IMR-90 (cell line): ENCODE results near the gene TACC3. TPM values are rescaled to one million over a fixed set of nuclear protein-coding genes. Genes with fewer than 3 reads are reported as not detected.

Source experiments
- ATAC-seq: fragments of 200-7000 bp; cut with Tn5 transposase; 2 replicates; pipeline ENCODE4 v1.9.1; 2020; ENCODE audit warnings: low read depth, mild to moderate bottlenecking, moderate library complexity
- BruUV-seq: library from RNA; stranded (reverse); fragments of 400-500 nt; replicated peaks from 2 replicates; lab custom pipeline; 2021; lab: Mats Ljungman, UMichigan
- CTCF ChIA-PET: fragments of 300-600 bp; formaldehyde crosslinking; extraction: SDS; loops from one replicate; lab custom pipeline; 2021; ENCODE audit warnings: antibody characterized with exemption; lab: Yijun Ruan, JAX
- POLR2A ChIA-PET: fragments of 300-600 bp; sonication (Branson Sonifier 250); formaldehyde crosslinking; loops from one replicate; lab custom pipeline; 2022; ENCODE audit warnings: antibody characterized with exemption; ENCODE audit not compliant: unreplicated experiment; lab: Charles Lee
- DNase-seq: peaks from one replicate; pipeline ENCODE4 v3.0.0; 2013
- H2AFZ ChIP-seq: replicated peaks from 2 replicates; pipeline ENCODE3; 2013; ENCODE audit warnings: low read length, mild to moderate bottlenecking; ENCODE audit not compliant: poor library complexity
- H2AK5ac ChIP-seq: 2 replicates; pipeline ENCODE4 v1.6.1; 2013; ENCODE audit warnings: low read depth, low read length, inconsistent platforms
- H2AK9ac ChIP-seq: replicated peaks from 2 replicates; pipeline ENCODE3; 2013; ENCODE audit warnings: mild to moderate bottlenecking, low read depth, low read length, moderate library complexity; ENCODE audit not compliant: poor library complexity
- H2BK120ac ChIP-seq: 2 replicates; pipeline ENCODE4 v1.6.1; 2013; ENCODE audit warnings: low read depth, low read length, inconsistent platforms
- H2BK15ac ChIP-seq: 3 replicates; pipeline ENCODE4 v1.6.1; 2013; ENCODE audit warnings: low read depth, low read length, inconsistent platforms
- H2BK20ac ChIP-seq: 2 replicates; pipeline ENCODE4 v1.6.1; 2013; ENCODE audit warnings: low read depth, mild to moderate bottlenecking, inconsistent platforms, low read length, moderate library complexity
- H2BK5ac ChIP-seq: 2 replicates; pipeline ENCODE4 v1.6.1; 2013; ENCODE audit warnings: mild to moderate bottlenecking, low read depth, low read length, inconsistent platforms; ENCODE audit not compliant: poor library complexity, severe bottlenecking
- H3K14ac ChIP-seq: replicated peaks from 2 replicates; pipeline ENCODE4 v1.6.1; 2013; ENCODE audit warnings: low read depth, low read length, inconsistent platforms
- H3K18ac ChIP-seq: 2 replicates; pipeline ENCODE4 v1.6.1; 2013; ENCODE audit warnings: low read depth, low read length, control low read depth
- H3K23ac ChIP-seq: 2 replicates; pipeline ENCODE4 v1.6.1; 2013; ENCODE audit warnings: low read depth, low read length, inconsistent platforms
- H3K27ac ChIP-seq: 2 replicates; pipeline ENCODE4 v1.5.1; 2013; ENCODE audit warnings: mild to moderate bottlenecking, control low read depth, low read length; ENCODE audit not compliant: insufficient read depth
- H3K27me3 ChIP-seq: 2 replicates; pipeline ENCODE4 v1.6.1; 2013; ENCODE audit warnings: low read length; ENCODE audit not compliant: control insufficient read depth, insufficient read depth
- H3K36me3 ChIP-seq: 2 replicates; pipeline ENCODE4 v1.6.1; 2013; ENCODE audit warnings: low read length, mixed read lengths; ENCODE audit not compliant: control insufficient read depth, insufficient read depth
- H3K4ac ChIP-seq: 2 replicates; pipeline ENCODE4 v1.6.1; 2013; ENCODE audit warnings: low read depth, low read length, inconsistent platforms
- H3K4me1 ChIP-seq: 2 replicates; pipeline ENCODE4 v1.6.1; 2013; ENCODE audit warnings: low read length, mixed read lengths; ENCODE audit not compliant: control insufficient read depth, insufficient read depth
- H3K4me2 ChIP-seq: 2 replicates; pipeline ENCODE4 v1.6.1; 2013; ENCODE audit warnings: low read depth, mild to moderate bottlenecking, control low read depth, low read length, moderate library complexity
- H3K4me3 ChIP-seq: 2 replicates; pipeline ENCODE4 v1.5.1; 2013; ENCODE audit warnings: low read depth, mild to moderate bottlenecking, control low read depth, low read length, moderate library complexity; ENCODE audit not compliant: insufficient read depth
- H3K56ac ChIP-seq: 2 replicates; pipeline ENCODE4 v1.6.1; 2013; ENCODE audit warnings: low read length, inconsistent platforms; ENCODE audit not compliant: insufficient read depth; ENCODE audit errors: extremely low read depth
- H3K79me1 ChIP-seq, 2 experiments: 2 replicates each; pipeline ENCODE4 v1.6.1; 2013; ENCODE audit warnings: low read length in 2 of 2, inconsistent platforms in 1 of 2, low read depth in 1 of 2
- H3K9ac ChIP-seq: 2 replicates; pipeline ENCODE4 v1.6.1; 2013; ENCODE audit warnings: low read depth, low read length, control low read depth
- H3K9me1 ChIP-seq: 2 replicates; pipeline ENCODE4 v1.6.1; 2013; ENCODE audit warnings: low read length, inconsistent platforms; ENCODE audit not compliant: insufficient read depth
- H3K9me3 ChIP-seq: 2 replicates; pipeline ENCODE4 v1.6.1; 2013; ENCODE audit warnings: low read length; ENCODE audit not compliant: control insufficient read depth, insufficient read depth
- H4K20me1 ChIP-seq: 2 replicates; pipeline ENCODE4 v1.6.1; 2013; ENCODE audit warnings: low read length, inconsistent platforms; ENCODE audit not compliant: insufficient read depth
- H4K5ac ChIP-seq: 2 replicates; pipeline ENCODE4 v1.6.1; 2013; ENCODE audit warnings: mild to moderate bottlenecking, low read depth, low read length, control low read depth
- H4K8ac ChIP-seq, 2 experiments: 2 replicates each; pipeline ENCODE4 v1.6.1; 2013; ENCODE audit warnings: low read depth in 2 of 2, low read length in 2 of 2, control low read depth in 1 of 2, inconsistent platforms in 1 of 2
- H4K91ac ChIP-seq: 2 replicates; pipeline ENCODE4 v1.6.1; 2013; ENCODE audit warnings: low read depth, low read length, inconsistent platforms; ENCODE audit not compliant: insufficient read depth
- BHLHE40 ChIP-seq: fragments of 150-350 bp; IDR thresholded peaks from 2 replicates; pipeline ENCODE4 v1.6.1; 2016; ENCODE audit warnings: mild to moderate bottlenecking, low read depth, low read length
- CEBPB ChIP-seq: IDR thresholded peaks from 2 replicates; pipeline ENCODE4 v1.6.1; 2012; ENCODE audit warnings: low read depth, low read length, improper control_type of control experiment
- CHD1 ChIP-seq: IDR thresholded peaks from 2 replicates; pipeline ENCODE4 v1.6.1; 2012; ENCODE audit warnings: low read depth, low read length, improper control_type of control experiment
- CTCF ChIP-seq: conservative IDR thresholded peaks from 2 replicates; pipeline ENCODE4 v1.5.1; 2012; ENCODE audit warnings: mild to moderate bottlenecking, low read depth, low read length, improper control_type of control experiment
- MAFK ChIP-seq: IDR thresholded peaks from 2 replicates; pipeline ENCODE4 v1.6.1; 2012; ENCODE audit warnings: low read depth, low read length, improper control_type of control experiment
- MAZ ChIP-seq: IDR thresholded peaks from 2 replicates; pipeline ENCODE4 v1.6.1; 2012; ENCODE audit warnings: low read depth, mild to moderate bottlenecking, low read length, improper control_type of control experiment, moderate library complexity, borderline replicate concordance
- MXI1 ChIP-seq: IDR thresholded peaks from 2 replicates; pipeline ENCODE4 v1.6.1; 2012; ENCODE audit warnings: low read depth, mild to moderate bottlenecking, low read length, moderate library complexity, borderline replicate concordance
- NFE2L2 ChIP-seq: fragments of 150-350 bp; IDR thresholded peaks from 2 replicates; pipeline ENCODE4 v1.6.1; 2016; ENCODE audit warnings: low read depth, mild to moderate bottlenecking, low read length
- POLR2A ChIP-seq: IDR thresholded peaks from 2 replicates; pipeline ENCODE4 v1.6.1; 2012; ENCODE audit warnings: mild to moderate bottlenecking, low read depth, low read length
- RAD21 ChIP-seq: IDR thresholded peaks from 2 replicates; pipeline ENCODE4 v1.6.1; 2012; ENCODE audit warnings: low read length, improper control_type of control experiment
- RCOR1 ChIP-seq: IDR thresholded peaks from 2 replicates; pipeline ENCODE4 v1.6.1; 2012; ENCODE audit warnings: mild to moderate bottlenecking, low read length, improper control_type of control experiment; ENCODE audit not compliant: insufficient replicate concordance
- SMC3 ChIP-seq: fragments of 150-350 bp; IDR thresholded peaks from 2 replicates; pipeline ENCODE4 v1.6.1; 2016; ENCODE audit warnings: low read depth, mild to moderate bottlenecking, antibody characterized with exemption, low read length, moderate library complexity
- WGBS, 2 experiments: methylation state at CpG; one replicate each; pipeline versions ENCODE4 v1.1.5 to v1.1.7; 2013; ENCODE audit warnings: missing lambda C conversion rate in 2 of 2; ENCODE audit not compliant: insufficient read length in 1 of 2; ENCODE audit errors: extremely low coverage in 2 of 2; 5-methylcytosine and 5-hydroxymethylcytosine counted together
- dilution Hi-C: fragments of 300-500 bp; cut with HindIII; formaldehyde crosslinking; loops from one replicate; pipeline ENCODE4 v1.14.3; 2018; ENCODE audit warnings: low sequenced_read_pairs; ENCODE audit not compliant: unreplicated experiment
- in situ Hi-C: fragments of 300-500 bp; cut with MboI; formaldehyde crosslinking; loops from 3 replicates; pipeline ENCODE4 v1.14.3; 2019; ENCODE audit warnings: low sequenced_read_pairs, inconsistent platforms, mixed read lengths
- intact Hi-C: fragments of 100-400 bp; cut with micrococcal nuclease; formaldehyde crosslinking; loops from 2 replicates; pipeline ENCODE4 v1.10.0; 2022
- polyA plus RNA-seq, 3 experiments: library from polyadenylated mRNA; depleted of rRNA; stranded (reverse); fragments of >200 nt; gene quantifications; 2 replicates each; pipeline ENCODE4 v1.2.3, GENCODE V29; 2012; ENCODE audit warnings: low replicate concordance in 1 of 3
- total RNA-seq: library from RNA; depleted of rRNA; stranded (reverse); fragments of >200 nt; gene quantifications from 2 replicates; pipeline ENCODE4 v1.2.3, GENCODE V29; 2012
- TF ChIP-seq, protein P1 (sequence below): fragments of 150-350 bp; IDR thresholded peaks from 2 replicates; pipeline ENCODE4 v1.6.1; 2017; ENCODE audit warnings: mild to moderate bottlenecking, antibody characterized with exemption, low read length, low read depth

TACC3 gene
- total and polyA plus RNA-seq, 2 of the 4 experiments (the other 2 are of a cell fraction): 15.1 to 49.7 TPM

GRCh38 chr4:1727117-1728031 is 6.1 kb downstream of the TACC3 start:
- peak overlapping the region; percentile 25; the same call in 1 of the 2 replicates for H2BK120ac ChIP-seq
- H3K4me1 ChIP-seq: peaks cover 15% of the 10 kb centered on the region
- peak overlapping the region; percentile 69 for H2AFZ ChIP-seq
- no peak overlapping the region for H2BK20ac ChIP-seq
- intact Hi-C loops: loop anchor here (10.0 kb wide), 1 partner anchor 363 kb away; no protein-coding TSS in a partner anchor
- no TSS peak for BruUV-seq
- in situ Hi-C loops: no loop called here
- no peak overlapping the region for H3K23ac ChIP-seq
- H4K5ac ChIP-seq: peak overlapping the region; percentile 9; the same call in 1 of the 2 replicates
- H4K91ac ChIP-seq: peak overlapping the region; percentile 36
- H3K79me1 ChIP-seq: peaks cover 43 to 85% of the 10 kb centered on the region in 2 experiments
- peak overlapping the region; percentile 11; the same call in 1 of the 2 replicates for H3K9ac ChIP-seq
- 98% methylated on average over 8 of the region's 18 CpGs; no CpG with 5 or more reads in 1 of the 2 experiments for WGBS, 2 experiments
- H3K56ac ChIP-seq: no peak overlapping the region
- no peak overlapping the region for H2BK15ac ChIP-seq
- no peak overlapping the region for H3K4me2 ChIP-seq
- POLR2A ChIA-PET: no interaction called here
- H2BK5ac ChIP-seq: peak overlapping the region; percentile 41
- peak overlapping the region; percentile 35; the same call in 1 of the 2 replicates for H3K27ac ChIP-seq
- H3K36me3 ChIP-seq: peaks cover 20% of the 10 kb centered on the region
- H4K8ac ChIP-seq: peak overlapping the region in 1 of 2 experiments; percentile 38; a peak in 3 of 4 replicates
- no peak overlapping the region for H3K18ac ChIP-seq
- no peak overlapping the region for H3K14ac ChIP-seq
- H3K4me3 ChIP-seq: no peak overlapping the region
- H4K20me1 ChIP-seq: peaks cover 27% of the 10 kb centered on the region
- H3K4ac ChIP-seq: peak overlapping the region; percentile 68
- H2AK9ac ChIP-seq: peak overlapping the region; percentile 74
- H3K9me3 ChIP-seq: no peaks in the 10 kb centered on the region
- peak; percentile 75 for DNase-seq
- dilution Hi-C loops: no loop called here
- peaks cover 9% of the 10 kb centered on the region for H3K9me1 ChIP-seq
- ATAC-seq: peak; percentile 47
- H3K27me3 ChIP-seq: no peaks in the 10 kb centered on the region
- CTCF ChIA-PET: interaction anchor here (0.6 to 1.2 kb wide), 3 partner anchors 15 to 96 kb away, joined by 3 to 5 read pairs (median 3); partner anchors contain the start of gene SLBP
- peak overlapping the region; percentile 44; the same call in 1 of the 2 replicates for H2AK5ac ChIP-seq
- no peak for TF ChIP-seq RAD21
- TF ChIP-seq NFE2L2: no peak
- no peak for TF ChIP-seq CHD1
- TF ChIP-seq SMC3: no peak
- 0 out of 2 replicates have a peak, but pooled peaks have one; percentile 20 for TF ChIP-seq MAZ
- TF ChIP-seq MAFK: no peak
- TF ChIP-seq POLR2A: no peak
- no peak for TF ChIP-seq CEBPB
- no peak for TF ChIP-seq RCOR1
- no peak for TF ChIP-seq CTCF
- peak; percentile 14; the same call in 1 of the 2 replicates for TF ChIP-seq BHLHE40
- TF ChIP-seq MXI1: no peak
- TF ChIP-seq, protein P1, sequence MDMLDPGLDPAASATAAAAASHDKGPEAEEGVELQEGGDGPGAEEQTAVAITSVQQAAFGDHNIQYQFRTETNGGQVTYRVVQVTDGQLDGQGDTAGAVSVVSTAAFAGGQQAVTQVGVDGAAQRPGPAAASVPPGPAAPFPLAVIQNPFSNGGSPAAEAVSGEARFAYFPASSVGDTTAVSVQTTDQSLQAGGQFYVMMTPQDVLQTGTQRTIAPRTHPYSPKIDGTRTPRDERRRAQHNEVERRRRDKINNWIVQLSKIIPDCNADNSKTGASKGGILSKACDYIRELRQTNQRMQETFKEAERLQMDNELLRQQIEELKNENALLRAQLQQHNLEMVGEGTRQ: peak; percentile 44
